Kidney (tissue), 14 donors: ENCODE results near the gene SDF4. TPM values are rescaled to one million over a fixed set of nuclear protein-coding genes. Genes with fewer than 3 reads are reported as not detected.

Experiments used
- DNase-seq, 5 donors: peaks; one replicate each; pipeline ENCODE4 v3.0.0-alpha.2; 2013 to 2020
- FAIRE-seq: peaks from 2 replicates; lab custom pipeline; 2012; peaks lifted over from hg19 to GRCh38; lab: Jason Lieb, UNC
- H3K27ac ChIP-seq, 2 donors: one replicate each; pipeline ENCODE4 v1.7.0; 2013; ENCODE audit warnings: low read depth in 2 of 2, low read length in 2 of 2, inconsistent platforms in 1 of 2
- H3K27me3 ChIP-seq: one replicate; pipeline ENCODE4 v1.7.1; 2013; ENCODE audit warnings: low read length, inconsistent platforms; ENCODE audit not compliant: control insufficient read depth, insufficient read depth
- H3K36me3 ChIP-seq, 3 donors: one replicate each; pipeline versions ENCODE4 v1.7.0 to v1.7.1; 2013; ENCODE audit warnings: low read length in 3 of 3, control low read depth in 1 of 3, inconsistent platforms in 1 of 3; ENCODE audit not compliant: insufficient read depth in 3 of 3, control insufficient read depth in 2 of 3
- H3K4me1 ChIP-seq, 3 donors: one replicate each; pipeline versions ENCODE4 v1.7.0 to v1.7.1; 2013; ENCODE audit warnings: low read length in 3 of 3, inconsistent platforms in 1 of 3, low read depth in 1 of 3; ENCODE audit not compliant: control insufficient read depth in 2 of 3, insufficient read depth in 2 of 3
- H3K4me3 ChIP-seq, 3 donors: one replicate each; pipeline versions ENCODE4 v1.7.0 to v1.8.1; 2013; ENCODE audit warnings: low read length in 3 of 3, control low read depth in 1 of 3, inconsistent platforms in 1 of 3
- H3K9ac ChIP-seq, 3 donors: one replicate each; pipeline versions ENCODE4 v1.7.0 to v1.7.1; 2013; ENCODE audit warnings: low read length in 3 of 3, control low read depth in 1 of 3, inconsistent platforms in 1 of 3
- H3K9me3 ChIP-seq, 3 donors: one replicate each; pipeline versions ENCODE4 v1.7.0 to v1.7.1; 2013; ENCODE audit warnings: low read length in 3 of 3, control low read depth in 1 of 3, inconsistent platforms in 1 of 3; ENCODE audit not compliant: control insufficient read depth in 2 of 3, insufficient read depth in 1 of 3
- CTCF ChIP-seq: IDR thresholded peaks from 3 replicates; pipeline ENCODE4 v1.5.1; 2012; ENCODE audit warnings: mild to moderate bottlenecking, moderate library complexity, borderline replicate concordance; ENCODE audit not compliant: insufficient read depth; ENCODE audit errors: extremely low read depth
- intact Hi-C: fragments of 100-400 bp; cut with DNase I; formaldehyde crosslinking; loops from one replicate; pipeline ENCODE4 v1.11.1; 2022
- polyA plus RNA-seq: library from polyadenylated mRNA; stranded (reverse); fragments of 350-450 nt; fragmentation: Illumina TruSeq; extraction: RNeasy Lipid Tissue Mini Kit (QIAGEN cat#74804); gene quantifications from one replicate; pipeline ENCODE4 v1.2.3, GENCODE V29; 2014; ENCODE audit warnings: low read depth, low replicate concordance; ENCODE audit not compliant: insufficient read depth
- total RNA-seq: library from RNA; stranded (reverse); fragmentation: NEBNext Ultra II Directional; extraction: Animal tissue kit (Norgen Biotek cat#: 25700); gene quantifications from one replicate; pipeline ENCODE4 v1.2.1, GENCODE V29; 2021
- donor health status: control.
- donor health status: control.
- donor health status: control.
- donor health status: control.
- donor health status: control.
- donor health status: DM: yes; HTN: yes; CAD: no.
- donor health status: Normal renal cell carcinoma (clear cell type).

SDF4 gene
- total and polyA plus RNA-seq, 2 donors from 2014 or later: 143 to 160 TPM

- FAIRE-seq: no peak
- TF ChIP-seq CTCF: no peak
Measured at GRCh38 chr1:1169429-1170214, 62.2 kb downstream of the SDF4 start.

GRCh38 chr1:1168451-1169411 is 63.1 kb downstream of the SDF4 start:
- no peaks in the 10 kb centered on the region for H3K9me3 ChIP-seq
- no peak for TF ChIP-seq CTCF
- peaks cover 0 to 10% (median 4%) of the 10 kb centered on the region in 3 donors for H3K4me1 ChIP-seq
- no peak overlapping the region for H3K4me3 ChIP-seq
- H3K9ac ChIP-seq: no peak overlapping the region
- FAIRE-seq (no peak), DNase-seq (peak; percentile 67 to 82 (median 76))
- H3K27ac ChIP-seq: no peak overlapping the region
- H3K36me3 ChIP-seq: no peaks in the 10 kb centered on the region
- intact Hi-C loops: no loop called here
- no peaks in the 10 kb centered on the region for H3K27me3 ChIP-seq

More at GRCh38 chr1:1169429-1170214, 62.2 kb downstream of the SDF4 start:
- peaks cover 0 to 10% (median 4%) of the 10 kb centered on the region in 3 donors for H3K4me1 ChIP-seq
- H3K27me3 ChIP-seq: no peaks in the 10 kb centered on the region
- no peak overlapping the region for H3K27ac ChIP-seq
- intact Hi-C loops: no loop called here
- no peaks in the 10 kb centered on the region for H3K9me3 ChIP-seq
- no peak overlapping the region for H3K4me3 ChIP-seq
- DNase-seq: peak in 4 of 5 donors; percentile 0 to 77 (median 34)
- no peak overlapping the region for H3K9ac ChIP-seq
- no peaks in the 10 kb centered on the region for H3K36me3 ChIP-seq

GRCh38 chr1:1167841-1168450 is 63.9 kb downstream of the SDF4 start:
- no peaks in the 10 kb centered on the region for H3K27me3 ChIP-seq
- intact Hi-C loops: no loop called here
- no peak overlapping the region for H3K27ac ChIP-seq

More at GRCh38 chr1:1167841-1168450, 63.9 kb downstream of the SDF4 start:
- FAIRE-seq (no peak), DNase-seq (peak in 3 of 5 donors; percentile 9 to 72 (median 58))
- Histone ChIP-seq H3K4me1 (peaks cover 0 to 10% (median 4%) of the 10 kb centered on the region in 3 donors), H3K36me3 (no peaks in the 10 kb centered on the region), H3K4me3 (no peak overlapping the region), H3K9ac (no peak overlapping the region), H3K9me3 (no peaks in the 10 kb centered on the region)
- no peak for TF ChIP-seq CTCF
